Endothelial cell of umbilical vein (primary cell): ENCODE measurements around the gene TOMM20. TPM values are rescaled to one million over a fixed set of nuclear protein-coding genes. Genes with fewer than 3 reads are reported as not detected.
"Not testable (repeated sequence)": the region's sequence is repeated elsewhere in the genome, so short reads cannot be mapped to it uniquely, and the experiment has no call there.

Source experiments
- BruUV-seq: library from RNA; stranded (reverse); fragments of 400-500 nt; replicated peaks from 2 replicates; lab custom pipeline; 2021; lab: Mats Ljungman, UMichigan
- CTCF ChIA-PET: fragments of 300-600, 350-600 bp; sonication (Branson Sonifier 250); formaldehyde crosslinking; loops from one replicate; lab custom pipeline; 2021; ENCODE audit warnings: antibody characterized with exemption, inconsistent platforms; lab: Charles Lee
- POLR2A ChIA-PET: fragments of 300-600, 350-600 bp; sonication (Branson Sonifier 250); formaldehyde crosslinking; loops from one replicate; lab custom pipeline; 2021; ENCODE audit warnings: antibody characterized with exemption, inconsistent platforms; lab: Charles Lee
- DNase-seq: peaks from one replicate; pipeline ENCODE4 v3.0.0-alpha.2; 2011; ENCODE audit warnings: low read depth, low spot score
- FAIRE-seq: peaks from 2 replicates; lab custom pipeline; 2011; peaks lifted over from hg19 to GRCh38; lab: Jason Lieb, UNC
- H2AFZ ChIP-seq: 2 replicates; pipeline ENCODE4 v1.6.0; 2012; ENCODE audit warnings: low read depth, low read length, control low read depth, inconsistent platforms
- H3K27ac ChIP-seq: 2 replicates; pipeline ENCODE4 v1.5.1; 2011; ENCODE audit warnings: low read depth, mild to moderate bottlenecking, control low read depth, low read length, moderate library complexity; ENCODE audit not compliant: insufficient read depth
- H3K27me3 ChIP-seq, 2 experiments: 2 replicates each; pipeline versions ENCODE4 v1.6.0 to v1.6.1; 2011; ENCODE audit warnings: low read length in 2 of 2, mixed read lengths in 1 of 2; ENCODE audit not compliant: control insufficient read depth in 2 of 2, insufficient read depth in 2 of 2
- H3K36me3 ChIP-seq, 2 experiments: 2 replicates in 1 of 2; 3 replicates in 1 of 2; pipeline ENCODE4 v1.5.1; 2011; ENCODE audit warnings: low read length in 2 of 2, mild to moderate bottlenecking in 1 of 2, moderate library complexity in 1 of 2; ENCODE audit not compliant: control insufficient read depth in 2 of 2, insufficient read depth in 2 of 2; ENCODE audit errors: extremely low read depth in 1 of 2
- H3K4me1 ChIP-seq: 3 replicates; pipeline ENCODE4 v1.5.1; 2011; ENCODE audit warnings: mild to moderate bottlenecking, low read length; ENCODE audit not compliant: control insufficient read depth, insufficient read depth; ENCODE audit errors: extremely low read depth
- H3K4me2 ChIP-seq: 2 replicates; pipeline ENCODE4 v1.6.1; 2011; ENCODE audit warnings: low read length, control low read depth, mixed read lengths; ENCODE audit not compliant: insufficient read depth
- H3K4me3 ChIP-seq, 3 experiments: fragments of 200-600 bp in 1 of 3; sonication (generic), shearing (Covaris generic) in 1 of 3; replicated peaks in 1 of 3; 2 replicates each; pipeline ENCODE4 v1.5.1; 2011 to 2016; ENCODE audit warnings: control low read depth in 3 of 3, low read length in 3 of 3, mild to moderate bottlenecking in 2 of 3, inconsistent platforms in 1 of 3, low read depth in 1 of 3, moderate library complexity in 1 of 3; ENCODE audit not compliant: insufficient read depth in 1 of 3
- H3K79me2 ChIP-seq: 2 replicates; pipeline ENCODE4 v1.6.0; 2012; ENCODE audit warnings: low read length, inconsistent platforms; ENCODE audit not compliant: control insufficient read depth, insufficient read depth
- H3K9ac ChIP-seq: replicated peaks from 2 replicates; pipeline ENCODE3; 2011; ENCODE audit warnings: low read length, control low read depth; ENCODE audit not compliant: insufficient read depth; ENCODE audit errors: extremely low read depth
- H3K9me1 ChIP-seq: replicated peaks from 3 replicates; pipeline ENCODE4 v1.6.0; 2011; ENCODE audit warnings: mild to moderate bottlenecking, low read length; ENCODE audit not compliant: control insufficient read depth, insufficient read depth; ENCODE audit errors: extremely low read depth
- H3K9me3 ChIP-seq: replicated peaks from 2 replicates; pipeline ENCODE4 v1.5.1; 2012; ENCODE audit warnings: low read length, inconsistent platforms; ENCODE audit not compliant: control insufficient read depth, insufficient read depth
- H4K20me1 ChIP-seq: replicated peaks from 2 replicates; pipeline ENCODE3; 2011; ENCODE audit warnings: mild to moderate bottlenecking, low read length; ENCODE audit not compliant: control insufficient read depth, insufficient read depth; ENCODE audit errors: extremely low read depth
- FOS ChIP-seq: IDR thresholded peaks from 2 replicates; pipeline ENCODE4 v1.6.1; 2011; ENCODE audit warnings: mild to moderate bottlenecking, low read length, moderate library complexity, borderline replicate concordance; ENCODE audit not compliant: insufficient read depth
- MYC ChIP-seq: IDR thresholded peaks from one replicate; pipeline ENCODE4 v1.6.1; 2011; ENCODE audit warnings: mild to moderate bottlenecking, low read depth, low read length
- POLR2A ChIP-seq: IDR thresholded peaks from 2 replicates; pipeline ENCODE4 v1.6.1; 2012; ENCODE audit warnings: low read depth, mild to moderate bottlenecking, control low read depth, low read length
- dilution Hi-C: fragments of 300-500 bp; cut with MboI; formaldehyde crosslinking; loops from one replicate; pipeline ENCODE4 v1.15.0; 2019; ENCODE audit warnings: low sequenced_read_pairs; ENCODE audit not compliant: extremely low pct_ligation_motif_present
- intact Hi-C: fragments of 100-400 bp; cut with micrococcal nuclease; formaldehyde crosslinking; loops from one replicate; pipeline ENCODE4 v1.10.0; 2022
- polyA plus RNA-seq, 4 experiments: library from polyadenylated mRNA; depleted of rRNA in 3 of 4; stranded (reverse) in 3 of 4; unstranded in 1 of 4; fragments of >200 nt; gene quantifications; 2 replicates each; pipeline versions ENCODE4 v1.2.1 to v1.2.3, GENCODE V29; 2011 to 2012; ENCODE audit warnings: missing spikeins in 1 of 4
- total RNA-seq: library from RNA; stranded (reverse); gene quantifications from 2 replicates; pipeline ENCODE4 v1.2.3, GENCODE V29; 2021
- TF ChIP-seq, protein P1 (sequence below), 2 donors: IDR thresholded peaks; 1 replicate in 1 of 2; 2 replicates in 1 of 2; pipeline ENCODE4 v1.5.1; 2011; ENCODE audit warnings: low read length in 2 of 2, mild to moderate bottlenecking in 2 of 2, moderate library complexity in 2 of 2, control low read depth in 1 of 2, inconsistent platforms in 1 of 2, low read depth in 1 of 2; ENCODE audit not compliant: insufficient read depth in 1 of 2; ENCODE audit errors: extremely low read depth in 1 of 2

Gene TOMM20
- total and polyA plus RNA-seq, 2 donors (not counting 3 experiments of a cell fraction or from before 2014, with no cell fraction given) = 42.5 to 98.4 TPM

DNA sequence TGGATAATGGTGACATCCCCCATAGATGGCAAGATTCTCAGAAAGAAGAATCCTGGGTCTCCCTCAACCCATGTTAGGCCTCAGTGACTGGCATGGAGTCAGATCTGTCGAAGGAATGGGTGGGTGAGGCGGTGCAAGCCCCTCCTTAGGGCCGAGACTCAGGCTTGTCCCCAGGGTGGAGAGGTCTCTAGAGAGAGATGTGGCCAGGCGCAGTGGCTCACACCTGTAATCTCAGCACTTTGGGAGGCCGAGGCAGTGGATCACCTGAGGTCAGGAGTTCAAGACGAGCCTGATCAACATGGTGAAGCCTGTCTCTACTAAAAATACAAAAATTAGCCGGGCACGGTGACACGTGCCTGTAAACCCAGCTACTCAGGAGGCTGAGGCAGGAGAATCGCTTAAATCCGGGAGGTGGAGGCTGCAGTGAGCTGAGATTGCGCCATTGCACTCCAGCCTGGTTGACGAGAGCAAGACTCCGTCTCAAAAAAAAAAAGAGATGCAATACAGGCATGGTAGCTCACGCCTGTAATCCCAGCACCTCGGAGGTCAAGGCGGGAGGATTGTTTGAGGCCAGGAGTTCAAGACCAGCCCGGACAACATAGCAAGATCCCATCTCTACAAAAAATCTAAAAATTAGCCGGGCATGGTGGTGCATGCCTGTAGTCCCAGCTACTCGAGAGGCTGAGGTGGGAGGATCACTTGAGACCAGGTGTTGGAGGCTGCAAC is 37.2 kb downstream of the TOMM20 start:
- H3K9me1 ChIP-seq, H3K36me3 ChIP-seq, H3K9me3 ChIP-seq, POLR2A ChIA-PET, H3K79me2 ChIP-seq, DNase-seq, H3K27ac ChIP-seq, H3K27me3 ChIP-seq, intact Hi-C loops, H2AFZ ChIP-seq, H3K4me1 ChIP-seq, H3K4me2 ChIP-seq, H3K4me3 ChIP-seq, FAIRE-seq, H4K20me1 ChIP-seq, H3K9ac ChIP-seq, BruUV-seq: not testable (repeated sequence)
- CTCF ChIA-PET = interaction anchor here (1.2 to 2.1 kb wide), 4 partner anchors 13 to 604 kb away, joined by 3 to 11 read pairs (median 6); no protein-coding TSS in a partner anchor
- dilution Hi-C loops = loop anchor here (10.0 kb wide), 1 partner anchor 607 kb away; no protein-coding TSS in a partner anchor

DNA sequence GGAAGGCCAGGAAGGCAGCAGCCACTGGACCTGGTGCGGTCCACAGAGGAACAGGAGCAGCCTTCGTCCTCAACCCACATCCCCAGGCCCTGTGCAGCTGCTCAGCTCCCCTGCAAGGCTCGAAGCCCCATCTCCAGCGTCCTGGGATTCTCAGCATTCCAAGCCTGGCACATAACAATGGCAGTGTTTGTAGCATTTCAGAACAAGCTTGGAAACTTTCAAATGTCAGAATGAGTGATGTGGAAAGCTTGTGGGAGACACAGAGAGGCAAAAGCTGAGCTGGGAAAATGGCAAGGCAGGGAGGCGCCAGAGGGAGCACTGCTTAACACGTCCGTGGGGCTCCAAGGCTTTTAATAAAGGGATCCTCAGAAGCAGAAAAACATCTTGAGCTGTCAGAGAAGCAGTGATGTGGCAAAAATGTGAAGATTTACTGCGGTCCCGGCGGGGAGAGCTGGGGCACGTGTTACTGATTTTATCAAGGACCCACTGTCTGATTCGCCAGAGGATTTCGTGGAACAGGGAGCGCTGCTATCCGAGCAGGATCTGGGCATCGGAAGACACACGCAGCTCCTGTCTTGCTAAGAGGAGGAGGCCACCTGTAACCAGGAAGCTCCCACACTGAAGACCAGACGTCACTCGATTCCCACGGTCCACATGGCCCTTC is 38.1 kb downstream of the TOMM20 start:
- H3K9ac ChIP-seq = no peak overlapping the region
- CTCF ChIA-PET = interaction anchor here (0.7 to 2.1 kb wide), 7 partner anchors 14 to 603 kb away, joined by 3 to 11 read pairs (median 3); no protein-coding TSS in a partner anchor
- dilution Hi-C loops = loop anchor here (10.0 kb wide), 1 partner anchor 606 kb away; no protein-coding TSS in a partner anchor

More for the DNA sequence above, 38.1 kb downstream of the TOMM20 start:
- Histone ChIP-seq H3K36me3 (no peaks in the 10 kb centered on the region), H3K9me1 (no peaks in the 10 kb centered on the region), H3K27ac (no peak overlapping the region), H3K79me2 (no peaks in the 10 kb centered on the region), H3K4me3 (no peak overlapping the region), H4K20me1 (no peaks in the 10 kb centered on the region), H3K9me3 (no peaks in the 10 kb centered on the region), H3K4me1 (no peaks in the 10 kb centered on the region), H3K4me2 (no peak overlapping the region), H3K27me3 (no peaks in the 10 kb centered on the region), H2AFZ (no peak overlapping the region)
- POLR2A ChIA-PET = interaction anchor here (0.6 kb wide), 1 partner anchor 478 kb away, joined by 3 read pairs; no protein-coding TSS in a partner anchor
- peak; percentile 30 for DNase-seq
- no peak for FAIRE-seq
- no TSS peak for BruUV-seq
- intact Hi-C loops = no loop called here
- TF ChIP-seq FOS (no peak), MYC (no peak), POLR2A (no peak)
- TF ChIP-seq, protein P1, sequence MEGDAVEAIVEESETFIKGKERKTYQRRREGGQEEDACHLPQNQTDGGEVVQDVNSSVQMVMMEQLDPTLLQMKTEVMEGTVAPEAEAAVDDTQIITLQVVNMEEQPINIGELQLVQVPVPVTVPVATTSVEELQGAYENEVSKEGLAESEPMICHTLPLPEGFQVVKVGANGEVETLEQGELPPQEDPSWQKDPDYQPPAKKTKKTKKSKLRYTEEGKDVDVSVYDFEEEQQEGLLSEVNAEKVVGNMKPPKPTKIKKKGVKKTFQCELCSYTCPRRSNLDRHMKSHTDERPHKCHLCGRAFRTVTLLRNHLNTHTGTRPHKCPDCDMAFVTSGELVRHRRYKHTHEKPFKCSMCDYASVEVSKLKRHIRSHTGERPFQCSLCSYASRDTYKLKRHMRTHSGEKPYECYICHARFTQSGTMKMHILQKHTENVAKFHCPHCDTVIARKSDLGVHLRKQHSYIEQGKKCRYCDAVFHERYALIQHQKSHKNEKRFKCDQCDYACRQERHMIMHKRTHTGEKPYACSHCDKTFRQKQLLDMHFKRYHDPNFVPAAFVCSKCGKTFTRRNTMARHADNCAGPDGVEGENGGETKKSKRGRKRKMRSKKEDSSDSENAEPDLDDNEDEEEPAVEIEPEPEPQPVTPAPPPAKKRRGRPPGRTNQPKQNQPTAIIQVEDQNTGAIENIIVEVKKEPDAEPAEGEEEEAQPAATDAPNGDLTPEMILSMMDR (IDR thresholded peaks at IDR 0.05; ENCODE audit: extremely low read depth in 1 of 2, insufficient read depth in 1 of 2, low read depth in 1 of 2, low read length in 2 of 2) = no peak
